K562 (cell line): ENCODE data around the gene UCP1. TPM values are rescaled to one million over a fixed set of nuclear protein-coding genes. Genes with fewer than 3 reads are reported as not detected.

Experiments used
- ATAC-seq: fragments of 200-7000 bp; cut with Tn5 transposase; 3 replicates; pipeline ENCODE4 v1.9.1; 2020; ENCODE audit warnings: moderate library complexity
- BruUV-seq: library from RNA; stranded (reverse); fragments of 400-500 nt; replicated peaks from 2 replicates; lab custom pipeline; 2021; lab: Mats Ljungman, UMichigan
- CTCF ChIA-PET: fragments of 300-600 bp; formaldehyde crosslinking; extraction: SDS; loops from one replicate; lab custom pipeline; 2021; ENCODE audit warnings: low intra/inter-chr PET ratio; lab: Yijun Ruan, JAX
- POLR2A ChIA-PET: fragments of 300-600, 350-650 bp; sonication (Branson Sonifier 250); formaldehyde crosslinking; extraction: SDS; loops from one replicate; lab custom pipeline; 2021; ENCODE audit warnings: antibody characterized with exemption, inconsistent platforms; lab: Yijun Ruan, JAX
- DNase-seq, 4 experiments: peaks; one replicate each; pipeline versions ENCODE4 v3.0.0 to v3.0.0-alpha.2; 2011 to 2018; ENCODE audit warnings: low spot score in 3 of 4, mixed read lengths in 3 of 4; ENCODE audit errors: extremely low read depth in 1 of 4
- FAIRE-seq: peaks from 2 replicates; lab custom pipeline; 2011; peaks lifted over from hg19 to GRCh38; lab: Jason Lieb, UNC
- H2AFZ ChIP-seq: 2 replicates; pipeline ENCODE4 v1.6.0; 2011; ENCODE audit warnings: low read depth, low read length, control low read depth, inconsistent platforms
- H3K27ac ChIP-seq: fragments of 200-600 bp; 3 replicates; pipeline ENCODE4 v1.8.0; 2011; ENCODE audit warnings: low read depth, mild to moderate bottlenecking, control low read depth, inconsistent platforms, low read length, moderate library complexity, mixed read lengths; ENCODE audit errors: extremely low read depth
- H3K27me3 ChIP-seq, 2 experiments: fragments of 300-600 bp in 1 of 2; 2 replicates in 1 of 2; 3 replicates in 1 of 2; pipeline versions ENCODE4 v1.6.0 to v1.8.0; 2011; ENCODE audit warnings: inconsistent platforms in 2 of 2, low read length in 2 of 2, mild to moderate bottlenecking in 1 of 2, mixed read lengths in 1 of 2, moderate library complexity in 1 of 2; ENCODE audit not compliant: control insufficient read depth in 2 of 2, insufficient read depth in 2 of 2
- H3K36me3 ChIP-seq: fragments of 300-600 bp; 3 replicates; pipeline ENCODE4 v1.8.0; 2011; ENCODE audit warnings: mild to moderate bottlenecking, low read length, inconsistent platforms; ENCODE audit not compliant: control insufficient read depth, insufficient read depth
- H3K4me1 ChIP-seq, 2 experiments: fragments of 200-600 bp in 1 of 2; replicated peaks in 1 of 2; 2 replicates in 1 of 2; 3 replicates in 1 of 2; pipeline versions ENCODE4 v1.5.1 to v1.8.0; 2011; ENCODE audit warnings: inconsistent platforms in 2 of 2, low read length in 2 of 2, mild to moderate bottlenecking in 1 of 2, mixed read lengths in 1 of 2, moderate library complexity in 1 of 2; ENCODE audit not compliant: control insufficient read depth in 2 of 2, insufficient read depth in 2 of 2
- H3K4me2 ChIP-seq: 2 replicates; pipeline ENCODE4 v1.6.1; 2011; ENCODE audit warnings: low read length, control low read depth, inconsistent platforms, mixed read lengths; ENCODE audit not compliant: insufficient read depth
- H3K4me3 ChIP-seq: fragments of 200-600 bp; sonication (generic), shearing (Covaris generic); 2 replicates; pipeline ENCODE4 v1.5.1; 2016; ENCODE audit warnings: control low read depth, inconsistent platforms
- H3K79me2 ChIP-seq: fragments of 200-600 bp; 3 replicates; pipeline ENCODE4 v1.8.0; 2011; ENCODE audit warnings: low read length, inconsistent platforms; ENCODE audit not compliant: control insufficient read depth, insufficient read depth
- H3K9ac ChIP-seq, 2 experiments: 2 replicates each; pipeline versions ENCODE4 v1.6.0 to v1.6.1; 2011; ENCODE audit warnings: low read depth in 2 of 2, low read length in 2 of 2, control low read depth in 1 of 2, inconsistent platforms in 1 of 2, mild to moderate bottlenecking in 1 of 2, mixed read lengths in 1 of 2; ENCODE audit not compliant: insufficient read depth in 1 of 2
- H3K9me1 ChIP-seq: one replicate; pipeline ENCODE4 v1.6.0; 2011; ENCODE audit warnings: inconsistent platforms, mild to moderate bottlenecking, low read length, moderate library complexity; ENCODE audit not compliant: control insufficient read depth, insufficient read depth
- H3K9me3 ChIP-seq: replicated peaks from 2 replicates; pipeline ENCODE4 v1.5.1; 2011; ENCODE audit warnings: low read depth, low read length, inconsistent platforms; ENCODE audit not compliant: control insufficient read depth, insufficient read depth
- H4K20me1 ChIP-seq: replicated peaks from 2 replicates; pipeline ENCODE4 v1.6.1; 2011; ENCODE audit warnings: low read length, inconsistent platforms, mixed read lengths; ENCODE audit not compliant: control insufficient read depth, insufficient read depth
- CHD2 ChIP-seq: IDR thresholded peaks from 2 replicates; pipeline ENCODE4 v1.6.1; 2011; ENCODE audit warnings: low read depth, low read length
- HNRNPH1 ChIP-seq: fragments of 200-400 bp; formaldehyde crosslinking; optimal IDR thresholded peaks from 2 replicates; pipeline ENCODE3; 2017; ENCODE audit warnings: low read depth, mild to moderate bottlenecking, low read length, moderate library complexity
- KAT2B ChIP-seq: IDR thresholded peaks from one replicate; pipeline ENCODE4 v1.6.1; 2012; ENCODE audit warnings: low read depth, mild to moderate bottlenecking, control low read depth, inconsistent platforms, low read length, moderate library complexity
- KLF1 ChIP-seq: fragments of 450-650 bp; IDR thresholded peaks from 2 replicates; pipeline ENCODE4 v1.6.1; 2016; ENCODE audit warnings: missing genetic modification characterization, missing compliant biosample characterization
- NCOA4 ChIP-seq: fragments of 450-650 bp; IDR thresholded peaks from 2 replicates; pipeline ENCODE4 v1.6.1; 2018; ENCODE audit warnings: mild to moderate bottlenecking; ENCODE audit not compliant: partially characterized antibody
- NFATC3 ChIP-seq: fragments of 450-650 bp; IDR thresholded peaks from 2 replicates; pipeline ENCODE4 v1.6.1; 2017; ENCODE audit warnings: mild to moderate bottlenecking
- SETDB1 ChIP-seq: IDR thresholded peaks from one replicate; pipeline ENCODE4 v1.6.1; 2012; ENCODE audit warnings: low read length, control low read depth, inconsistent platforms
- TCFL5 ChIP-seq: fragments of 250-450 bp; sonication (Bioruptor Pico); conservative IDR thresholded peaks from 2 replicates; pipeline ENCODE4 v1.6.1; 2021; ENCODE audit warnings: mild to moderate bottlenecking, moderate library complexity, matching md5 sums
- TSHZ1 ChIP-seq: fragments of 250-450 bp; sonication (Bioruptor Pico); IDR thresholded peaks from 2 replicates; pipeline ENCODE4 v1.4.0; 2020; ENCODE audit warnings: mild to moderate bottlenecking, moderate library complexity
- ZNF449 ChIP-seq: fragments of 250-450 bp; sonication (Bioruptor Pico); IDR thresholded peaks from 2 replicates; pipeline ENCODE4 v1.8.0; 2022; ENCODE audit warnings: moderate library complexity, mild to moderate bottlenecking, inconsistent platforms
- ZNF695 ChIP-seq: fragments of 450-650 bp; formaldehyde crosslinking; IDR thresholded peaks from 2 replicates; pipeline ENCODE4 v1.4.0; 2020; ENCODE audit warnings: mild to moderate bottlenecking, moderate library complexity
- WGBS: fragments of 100-300 bp; shearing (Covaris generic); methylation state at CpG from one replicate; pipeline ENCODE4 v1.1.6; 2016; ENCODE audit warnings: low coverage, mixed read lengths; ENCODE audit not compliant: insufficient coverage; ENCODE audit errors: missing lambda C conversion rate; 5-methylcytosine and 5-hydroxymethylcytosine counted together
- in situ Hi-C: fragments of 300-500 bp; cut with MboI; formaldehyde crosslinking; loops from 4 replicates; pipeline ENCODE4 v1.15.0; 2018; ENCODE audit warnings: inconsistent platforms, mixed read lengths
- intact Hi-C: fragments of 100-400 bp; cut with micrococcal nuclease; formaldehyde crosslinking; loops from 2 replicates; pipeline ENCODE4 v1.14.2; 2022
- polyA plus RNA-seq, 8 experiments: library from polyadenylated mRNA; depleted of rRNA in 4 of 8; stranded (reverse) in 5 of 8; unstranded in 3 of 8; fragments of >200 nt; fragmentation: Nextera tagmentation in 2 of 8; fragmentation: Illumina TruSeq in 1 of 8; extraction: Ambion mirVana in 2 of 8; extraction: Trizol in 1 of 8; gene quantifications; 2 replicates each; pipeline versions ENCODE4 v1.2.1 to v1.2.3, GENCODE V29; 2011 to 2014; ENCODE audit warnings: inconsistent platforms in 1 of 8, missing spikeins in 1 of 8
- total RNA-seq, 7 experiments: library from RNA; depleted of rRNA in 6 of 7; stranded (reverse); fragments of >200 nt in 6 of 7; fragmentation: Illumina TruSeq in 2 of 7; extraction: Trizol in 2 of 7; gene quantifications; 2 replicates each; pipeline versions ENCODE4 v1.2.1 to v1.2.3, GENCODE V29; 2011 to 2021; ENCODE audit warnings: low replicate concordance in 1 of 7

UCP1 gene
- total and polyA plus RNA-seq, 9 of the 15 experiments (the other 6 are each of a cell fraction or from before 2014, with no cell fraction given) = not detected

DNA sequence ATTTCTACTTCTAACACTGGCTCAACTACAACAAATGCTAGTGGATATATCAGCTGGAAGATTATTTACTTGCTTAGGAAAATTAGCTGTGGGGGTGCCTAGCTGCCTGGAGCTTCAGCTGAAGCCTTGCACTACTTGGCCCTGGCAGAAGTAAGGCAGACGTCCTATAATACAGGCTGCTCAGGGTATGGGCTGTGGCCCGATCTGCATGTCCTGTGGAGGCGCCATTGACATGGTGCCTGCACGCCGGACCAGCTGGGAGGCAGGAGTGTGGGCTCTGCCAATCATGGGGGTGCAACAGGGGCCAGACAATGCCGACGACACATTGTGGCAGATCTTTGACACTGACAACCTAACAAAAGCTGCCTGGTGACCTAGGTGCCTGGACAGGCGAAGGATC, 31.6 kb upstream of the UCP1 start:
- ChIA-PET POLR2A (no interaction called here), CTCF (interaction anchor here (0.6 kb wide), 1 partner anchor 124 kb away, joined by 4 read pairs; no protein-coding TSS in a partner anchor)
- Histone ChIP-seq H3K9me3 (no peaks in the 10 kb centered on the region), H3K4me1 (no peaks in the 10 kb centered on the region), H3K27me3 (peaks cover 4 to 23% of the 10 kb centered on the region in 2 experiments; a peak in 3 of 5 replicates), H4K20me1 (no peaks in the 10 kb centered on the region), H2AFZ (no peak overlapping the region), H3K9me1 (no peaks in the 10 kb centered on the region), H3K9ac (no peak overlapping the region), H3K4me2 (no peak overlapping the region), H3K79me2 (no peaks in the 10 kb centered on the region), H3K36me3 (no peaks in the 10 kb centered on the region), H3K27ac (no peak overlapping the region), H3K4me3 (no peak overlapping the region)
- under 1% methylated on average over 8 of the region's 8 CpGs for WGBS
- intact Hi-C loops (no loop called here), in situ Hi-C loops (no loop called here)
- TF ChIP-seq HNRNPH1 (no peak), ZNF449 (no peak), SETDB1 (no peak), ZNF695 (CRISPR knock-in tag) (no peak), KLF1 (tag) (no peak), KAT2B (no peak), TSHZ1 (no peak), TCFL5 (CRISPR knock-in tag) (no peak), NFATC3 (no peak), CHD2 (no peak), NCOA4 (no peak)
- no peak; the same call in 2 of the 3 replicates for ATAC-seq
- FAIRE-seq = no peak
- no peak for DNase-seq
- BruUV-seq = no TSS peak
